Chondrocyte (in vitro differentiated cells): ENCODE results near the gene CCL28. TPM values are rescaled to one million over a fixed set of nuclear protein-coding genes. Genes with fewer than 3 reads are reported as not detected.

Source experiments
- DNase-seq: peaks from one replicate; pipeline ENCODE4 v3.0.0; 2021; ENCODE audit warnings: mixed read lengths, low spot score
- H3K27ac Mint-ChIP-seq: one replicate; pipeline ENCODE4 v1.8.0; 2021; ENCODE audit warnings: mild to moderate bottlenecking, moderate library complexity, mixed read lengths; ENCODE audit not compliant: unreplicated experiment
- H3K27me3 Mint-ChIP-seq: 2 replicates; pipeline ENCODE4 v1.8.0; 2021; ENCODE audit warnings: low read depth, mixed read lengths
- H3K36me3 Mint-ChIP-seq: 2 replicates; pipeline ENCODE4 v1.8.0; 2021; ENCODE audit warnings: low read depth, mixed read lengths
- H3K4me1 Mint-ChIP-seq: 2 replicates; pipeline ENCODE4 v1.8.0; 2021; ENCODE audit warnings: low read depth, mild to moderate bottlenecking, mixed read lengths
- H3K4me3 Mint-ChIP-seq: one replicate; pipeline ENCODE4 v1.8.0; 2021; ENCODE audit warnings: mild to moderate bottlenecking, moderate library complexity, mixed read lengths; ENCODE audit not compliant: unreplicated experiment
- H3K9me3 Mint-ChIP-seq: 2 replicates; pipeline ENCODE4 v1.8.0; 2021; ENCODE audit warnings: low read depth, mixed read lengths
- total RNA-seq: library from RNA; stranded (reverse); gene quantifications from 3 replicates; pipeline ENCODE4 v1.2.1, GENCODE V29; 2021
- TF ChIP-seq, protein P1 (sequence below): fragments of 200-600 bp; sonication (generic); IDR thresholded peaks from 2 replicates; pipeline ENCODE4 v1.5.0; 2021; ENCODE audit warnings: antibody characterized with exemption, mild to moderate bottlenecking, moderate library complexity

The CCL28 gene
- total RNA-seq, 1 donor from 2014 or later = 0.10 TPM

DNA sequence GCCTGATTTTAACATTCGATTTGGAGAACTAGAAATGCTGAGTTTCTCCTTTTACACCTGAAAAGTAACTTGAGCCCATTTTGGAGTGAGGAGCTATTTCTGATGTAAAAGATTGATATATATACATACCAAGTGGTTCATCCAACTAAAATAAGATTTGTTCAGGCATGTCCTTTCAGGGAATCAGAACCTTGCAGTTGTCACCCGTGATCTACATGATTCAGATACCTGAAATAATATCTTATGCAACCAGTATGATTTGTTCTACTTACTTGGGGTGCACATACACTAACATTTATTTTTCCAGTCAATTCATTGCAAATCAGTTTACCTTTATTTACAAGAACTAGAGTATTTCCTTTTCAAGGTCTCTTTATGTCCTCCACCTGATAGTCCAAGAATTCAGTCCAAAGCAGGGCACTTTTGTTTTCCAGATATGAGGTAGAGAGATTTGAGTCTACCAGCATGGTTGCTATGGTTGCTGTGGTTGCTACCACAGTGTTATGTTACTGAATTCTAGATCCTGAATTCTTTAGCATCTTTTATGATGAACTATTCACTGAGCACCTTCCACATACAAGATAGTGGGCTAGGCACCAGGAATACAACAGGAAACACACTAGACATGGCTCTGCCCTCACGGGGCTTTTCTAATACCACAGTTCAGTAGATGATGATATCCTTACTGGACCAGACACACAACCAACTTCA is 49.3 kb downstream of the CCL28 start:
- TF ChIP-seq, protein P1, sequence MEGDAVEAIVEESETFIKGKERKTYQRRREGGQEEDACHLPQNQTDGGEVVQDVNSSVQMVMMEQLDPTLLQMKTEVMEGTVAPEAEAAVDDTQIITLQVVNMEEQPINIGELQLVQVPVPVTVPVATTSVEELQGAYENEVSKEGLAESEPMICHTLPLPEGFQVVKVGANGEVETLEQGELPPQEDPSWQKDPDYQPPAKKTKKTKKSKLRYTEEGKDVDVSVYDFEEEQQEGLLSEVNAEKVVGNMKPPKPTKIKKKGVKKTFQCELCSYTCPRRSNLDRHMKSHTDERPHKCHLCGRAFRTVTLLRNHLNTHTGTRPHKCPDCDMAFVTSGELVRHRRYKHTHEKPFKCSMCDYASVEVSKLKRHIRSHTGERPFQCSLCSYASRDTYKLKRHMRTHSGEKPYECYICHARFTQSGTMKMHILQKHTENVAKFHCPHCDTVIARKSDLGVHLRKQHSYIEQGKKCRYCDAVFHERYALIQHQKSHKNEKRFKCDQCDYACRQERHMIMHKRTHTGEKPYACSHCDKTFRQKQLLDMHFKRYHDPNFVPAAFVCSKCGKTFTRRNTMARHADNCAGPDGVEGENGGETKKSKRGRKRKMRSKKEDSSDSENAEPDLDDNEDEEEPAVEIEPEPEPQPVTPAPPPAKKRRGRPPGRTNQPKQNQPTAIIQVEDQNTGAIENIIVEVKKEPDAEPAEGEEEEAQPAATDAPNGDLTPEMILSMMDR = no peak
- no peaks in the 10 kb centered on the region for H3K4me1 Mint-ChIP-seq
- peaks cover 16% of the 10 kb centered on the region for H3K27me3 Mint-ChIP-seq
- H3K4me3 Mint-ChIP-seq = no peak overlapping the region
- H3K27ac Mint-ChIP-seq = no peak overlapping the region
- DNase-seq = no peak
- peaks cover 29% of the 10 kb centered on the region for H3K9me3 Mint-ChIP-seq
- peaks cover 2% of the 10 kb centered on the region for H3K36me3 Mint-ChIP-seq

DNA sequence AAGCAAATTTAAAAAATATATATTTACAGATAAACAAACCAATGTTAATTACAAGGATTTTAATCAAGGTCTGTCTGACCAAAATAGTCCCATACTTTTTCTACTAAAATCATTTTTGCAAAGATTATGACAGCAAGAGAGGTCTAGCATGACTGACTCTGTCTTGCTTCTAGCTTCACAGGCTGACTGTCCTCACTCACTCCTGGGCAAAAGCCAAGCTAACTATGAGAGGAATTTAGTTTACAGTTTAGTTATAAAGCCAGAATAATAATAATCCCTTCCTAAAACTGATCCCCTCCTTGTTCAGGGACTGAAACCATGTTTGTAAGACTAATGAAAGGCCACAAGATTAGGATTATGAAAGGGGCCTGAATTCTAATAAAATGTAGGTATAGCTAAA is 53.5 kb downstream of the CCL28 start:
- H3K4me1 Mint-ChIP-seq = no peaks in the 10 kb centered on the region
- no peak for DNase-seq
- no peak overlapping the region for H3K4me3 Mint-ChIP-seq
- no peak overlapping the region for H3K27ac Mint-ChIP-seq
- peaks cover 29% of the 10 kb centered on the region for H3K9me3 Mint-ChIP-seq
- peaks cover 7% of the 10 kb centered on the region for H3K27me3 Mint-ChIP-seq
- H3K36me3 Mint-ChIP-seq = peaks cover 2% of the 10 kb centered on the region
- TF ChIP-seq, protein P1 = no peak

DNA sequence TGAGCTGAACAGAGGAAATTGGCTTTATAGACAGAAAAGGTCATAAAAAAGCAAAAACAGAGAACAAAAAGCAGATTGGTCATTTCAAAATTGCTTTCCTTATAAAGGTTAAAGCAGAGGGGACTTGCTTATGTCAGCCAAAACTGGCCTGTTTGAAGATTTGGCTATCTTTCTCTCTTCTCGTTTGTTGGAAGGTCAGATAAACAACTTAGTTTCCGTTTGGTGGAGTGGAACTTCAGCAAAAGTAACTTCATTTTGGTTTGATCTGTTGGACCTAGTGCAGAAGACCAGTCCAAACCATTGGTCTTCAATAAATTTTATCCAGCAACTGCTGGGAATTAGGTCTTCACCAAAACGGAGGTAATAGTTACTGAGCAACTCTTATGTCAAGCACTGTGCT is 53.9 kb downstream of the CCL28 start:
- Mint-ChIP-seq H3K27me3 (peaks cover 7% of the 10 kb centered on the region), H3K36me3 (peaks cover 2% of the 10 kb centered on the region), H3K9me3 (peaks cover 29% of the 10 kb centered on the region), H3K4me3 (no peak overlapping the region), H3K4me1 (no peaks in the 10 kb centered on the region), H3K27ac (no peak overlapping the region)
- TF ChIP-seq, protein P1 = no peak
- DNase-seq = no peak

DNA sequence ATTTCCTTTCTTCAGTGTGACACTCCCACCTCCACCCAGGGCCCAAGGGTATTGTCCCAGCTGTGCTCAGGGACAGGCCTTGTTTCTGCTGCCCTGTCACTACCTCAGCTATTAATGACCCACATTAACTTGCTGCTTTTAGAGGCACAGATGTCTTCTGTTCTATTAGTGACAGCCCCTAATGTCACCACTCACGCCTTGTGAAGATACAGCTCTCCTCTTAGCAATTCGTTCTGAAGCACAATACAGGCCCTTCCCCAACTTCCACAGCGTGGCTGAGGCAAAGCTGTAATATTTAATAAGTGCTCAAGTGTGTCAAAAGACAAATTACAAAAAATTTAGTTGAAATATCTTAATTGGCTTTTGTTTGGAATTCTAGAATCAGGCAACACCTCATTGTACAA is 54.3 kb downstream of the CCL28 start:
- Mint-ChIP-seq H3K36me3 (peaks cover 2% of the 10 kb centered on the region), H3K4me1 (no peaks in the 10 kb centered on the region), H3K27ac (no peak overlapping the region)

DNA sequence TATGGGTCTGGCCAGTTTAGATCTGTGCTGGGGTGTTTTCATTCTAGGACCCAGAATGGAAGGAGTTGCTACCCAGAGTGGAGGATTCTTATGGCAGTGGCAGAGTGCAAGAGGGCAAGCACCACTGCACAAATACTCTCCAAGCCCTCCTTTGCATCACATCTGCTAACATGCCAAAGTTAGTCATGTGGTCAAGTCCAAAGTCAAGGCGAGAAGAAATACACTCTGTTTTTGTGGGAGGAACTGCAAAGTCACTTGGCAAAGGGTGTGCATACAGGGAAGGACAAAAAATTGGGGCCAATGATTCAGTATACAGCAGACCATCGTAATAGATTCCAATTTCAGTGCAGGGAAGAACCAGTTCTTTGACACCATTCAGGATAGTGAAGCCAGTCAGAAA is 55.1 kb downstream of the CCL28 start:
- Mint-ChIP-seq H3K27ac (no peak overlapping the region), H3K27me3 (peaks cover 7% of the 10 kb centered on the region), H3K4me1 (no peaks in the 10 kb centered on the region), H3K9me3 (peaks cover 28% of the 10 kb centered on the region), H3K36me3 (peaks cover 2% of the 10 kb centered on the region), H3K4me3 (no peak overlapping the region)
- DNase-seq = no peak
- TF ChIP-seq, protein P1 = no peak

More for the DNA sequence above, 54.3 kb downstream of the CCL28 start:
- Mint-ChIP-seq H3K9me3 (peaks cover 29% of the 10 kb centered on the region), H3K27me3 (peaks cover 7% of the 10 kb centered on the region), H3K4me3 (no peak overlapping the region)
- DNase-seq = no peak
- TF ChIP-seq, protein P1 = no peak
